ENCODE data around the gene RGS17.

Gene RGS17

DNA sequence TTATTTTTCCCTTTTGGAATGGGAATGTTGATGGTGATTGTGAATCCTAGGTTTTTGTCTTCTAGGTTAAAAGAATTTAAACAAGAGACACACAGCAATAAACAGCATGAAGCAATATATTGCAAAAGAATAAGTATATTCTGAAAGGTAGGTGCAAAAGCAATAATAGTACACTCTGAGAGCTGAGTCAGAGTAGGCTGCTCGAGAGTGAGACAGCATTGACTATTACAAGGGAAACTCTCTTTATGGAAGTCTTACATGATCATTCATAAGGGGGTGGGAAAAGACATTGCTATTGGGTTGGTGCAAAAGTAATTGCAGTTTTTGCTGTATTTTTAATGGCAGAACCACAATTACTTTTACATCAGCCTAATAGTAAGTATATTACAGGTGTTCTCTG, 173.3 kb downstream of the RGS17 start:
- no peak for DNase-seq (ENCODE audit: low read depth in 1 of 2, low spot score in 1 of 2)
- in situ Hi-C loops (cut with HindIII; ENCODE audit: low pct_unique_long_range_greater_than_20kb, low sequenced_read_pairs): no loop called here
- no peak for TF ChIP-seq JUND (IDR thresholded peaks at IDR 0.05; ENCODE audit: low read depth)

Data from T47D (cell line).